Measurements from ENCODE around the gene LACTB.

LACTB gene

GRCh38 chr15:63134245-63134985 lies 12.8 kb downstream of the LACTB start:
- DNase-seq, result no peak

- no peak for DNase-seq
Measured at GRCh38 chr15:63135281-63135680, 13.6 kb downstream of the LACTB start.

DNA sequence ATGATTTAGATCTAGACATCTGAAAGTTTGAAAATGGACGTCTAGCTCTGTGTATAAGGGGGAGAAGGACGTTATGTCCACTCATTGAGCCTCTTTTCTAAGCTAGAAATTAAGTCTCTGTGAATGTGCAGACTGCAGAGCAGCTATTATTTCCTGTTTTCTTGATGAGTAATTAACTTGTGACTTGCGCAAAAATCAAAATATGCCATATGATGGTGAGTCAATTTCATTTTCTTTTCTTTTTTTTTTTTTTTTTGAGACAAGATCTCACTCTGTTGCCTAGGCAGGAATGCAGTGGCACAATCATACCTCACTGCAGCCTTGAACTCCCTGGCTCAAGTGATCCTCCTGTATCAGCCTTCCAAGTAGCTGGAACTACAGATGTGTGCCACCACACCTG lies 14.1 kb downstream of the LACTB start:
- no peak for DNase-seq

GRCh38 chr15:63136742-63137141 lies 15.1 kb downstream of the LACTB start:
- DNase-seq, result no peak

DNA sequence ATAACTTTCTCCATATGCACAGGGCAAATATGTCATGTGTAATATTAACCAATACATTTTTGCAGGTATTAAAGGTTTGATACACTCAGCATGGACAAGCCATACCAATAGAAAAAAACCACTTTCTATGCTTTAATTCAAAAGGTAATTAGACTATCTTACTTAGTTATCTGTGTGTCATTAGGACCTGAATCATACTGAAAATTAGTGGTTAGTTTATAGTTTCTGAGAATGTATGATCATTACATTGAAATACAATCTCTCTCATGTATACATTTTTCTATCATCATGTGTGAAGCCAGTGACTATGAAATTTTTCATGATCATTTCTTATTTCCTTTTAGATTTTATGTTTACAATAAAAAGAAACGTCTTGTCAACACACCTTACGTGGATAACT lies 19.3 kb downstream of the LACTB start:
- DNase-seq, result no peak

GRCh38 chr15:63145426-63145825 lies 23.8 kb downstream of the LACTB start:
- DNase-seq, result no peak

- no peak for DNase-seq
Measured at GRCh38 chr15:63146684-63147083, 25.0 kb downstream of the LACTB start.

DNA sequence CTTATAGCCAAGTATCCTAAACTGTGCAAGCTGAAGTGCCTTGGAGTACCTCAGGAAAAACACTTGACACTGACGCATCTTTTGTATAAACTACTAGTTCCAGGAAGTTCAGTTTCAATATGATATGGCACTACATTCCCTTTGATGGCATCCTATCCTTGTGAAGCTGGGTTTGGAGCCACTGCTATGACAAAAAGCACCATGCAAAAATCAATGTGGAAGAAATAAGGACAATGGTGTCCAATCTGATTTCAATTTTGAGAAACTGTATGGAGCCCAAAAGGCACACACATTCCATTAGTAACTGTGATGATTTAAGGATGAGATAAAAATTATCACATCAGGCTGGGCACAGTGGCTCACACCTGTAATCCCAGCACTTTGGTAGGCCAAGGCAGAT lies 30.0 kb downstream of the LACTB start:
- no peak for DNase-seq

- DNase-seq, result no peak
Measured at GRCh38 chr15:63155486-63155885, 33.8 kb downstream of the LACTB start.

DNA sequence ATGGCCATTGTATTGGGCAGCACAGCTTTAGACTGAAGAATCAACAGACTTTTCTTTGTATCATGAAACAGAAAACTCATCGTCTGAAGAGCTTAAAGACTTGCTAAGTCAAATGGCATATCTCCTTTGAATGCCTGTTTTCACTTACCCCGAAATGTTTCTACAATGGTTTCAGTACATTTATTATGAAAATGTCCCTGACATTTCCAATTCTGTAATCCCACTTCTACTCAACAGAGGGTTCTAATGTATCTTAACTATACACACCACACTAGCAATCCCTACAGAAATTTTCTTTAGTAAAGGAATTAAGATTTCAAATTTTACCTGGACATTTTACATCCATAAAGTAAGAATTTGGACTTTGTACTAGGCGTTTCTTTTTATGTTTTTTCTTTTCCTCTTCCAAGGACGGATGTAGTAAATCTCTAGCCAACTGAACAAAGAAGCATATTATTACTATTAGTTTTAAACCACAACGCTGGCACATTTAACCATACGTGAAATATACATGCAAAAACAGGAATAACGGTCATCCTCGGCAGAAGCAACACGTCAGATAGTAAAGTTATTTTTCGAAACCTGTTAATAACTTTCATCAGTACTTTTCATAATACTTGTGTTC lies 34.5 kb downstream of the LACTB start:
- no peak for DNase-seq

GRCh38 chr15:63156755-63157117 lies 35.1 kb downstream of the LACTB start:
- no peak for DNase-seq

DNA sequence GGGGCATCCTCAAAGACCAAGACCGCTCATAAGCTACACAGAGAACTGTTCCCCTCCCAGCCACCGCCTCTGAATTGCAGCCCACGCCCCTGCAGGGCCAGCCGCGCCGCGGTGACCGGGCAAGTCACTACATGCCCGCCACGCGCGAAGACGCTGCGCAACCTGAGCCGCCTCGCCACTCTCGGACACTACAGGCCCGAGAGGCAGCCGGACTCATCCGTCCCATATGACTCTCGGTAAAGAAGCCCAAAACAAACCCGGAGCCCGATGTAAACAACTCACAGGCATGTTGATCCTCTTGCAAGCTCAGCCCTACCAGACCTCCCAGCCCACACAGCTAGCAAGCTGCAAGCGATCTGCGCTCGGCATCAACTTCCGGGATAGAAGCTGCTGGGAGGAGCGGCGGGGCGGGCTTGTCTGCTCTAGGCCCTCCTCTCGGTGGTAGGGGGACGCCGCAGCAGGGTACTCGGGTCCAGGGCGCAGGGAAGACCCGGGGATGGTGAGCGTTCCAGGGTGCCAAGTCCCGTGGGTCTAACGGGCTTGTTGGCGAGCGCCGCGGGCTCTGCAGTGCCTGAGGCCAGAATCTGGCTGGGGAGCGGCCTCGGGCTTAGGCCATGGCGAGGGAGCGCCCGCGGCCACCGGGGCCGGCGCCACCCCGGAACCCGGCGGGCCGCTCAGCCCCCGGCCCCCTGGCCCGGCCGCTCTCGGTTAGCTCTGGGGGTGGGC lies 35.6 kb downstream of the LACTB start, which contains the start of gene RPS27L:
TSS of gene RPS27L (minus strand) at position 360 of the 726 bp plus-strand sequence. CDS start at position 288, 72 bp downstream.
- peak; percentile 49 for DNase-seq

GRCh38 chr15:63157891-63158431 lies 36.3 kb downstream of the LACTB start:
- DNase-seq, result no peak

- no peak for DNase-seq
Measured at GRCh38 chr15:63160638-63161037, 39.0 kb downstream of the LACTB start.

- DNase-seq, result no peak
Measured at GRCh38 chr15:63163217-63163616, 41.6 kb downstream of the LACTB start.

DNA sequence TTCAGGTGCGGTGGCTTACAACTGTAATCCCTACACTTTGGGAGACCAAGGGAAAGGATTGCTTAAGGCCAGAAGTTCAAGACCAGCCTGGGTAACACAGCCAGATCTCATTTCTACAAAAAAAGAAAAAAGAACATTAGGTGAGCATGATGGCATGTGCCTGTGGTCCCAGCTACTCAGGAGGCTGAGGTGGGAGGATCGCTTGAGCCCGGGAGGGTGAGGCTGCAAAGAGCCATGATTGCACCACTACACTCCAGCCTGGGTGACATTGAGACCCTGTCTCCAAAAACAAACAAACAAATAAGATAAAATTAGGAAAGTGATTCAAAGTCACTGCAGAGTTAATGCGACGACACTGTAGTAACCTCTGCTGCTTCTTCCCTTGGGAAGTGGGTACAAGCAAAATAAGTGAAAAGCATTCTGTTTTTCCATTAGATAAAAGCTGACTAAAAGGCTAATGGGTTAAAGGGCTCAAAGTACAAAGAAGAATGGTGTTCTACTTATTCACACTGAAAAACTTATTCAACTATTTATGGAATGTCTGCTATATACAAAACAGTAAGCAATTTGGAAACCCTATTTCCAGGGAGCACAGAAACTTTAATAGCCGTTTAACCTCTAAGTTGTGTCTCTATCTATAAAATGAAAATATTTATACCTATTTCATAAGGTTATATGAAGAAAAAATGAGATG lies 43.7 kb downstream of the LACTB start:
- no peak for DNase-seq

- DNase-seq, result no peak
Measured at GRCh38 chr15:63166219-63166618, 44.6 kb downstream of the LACTB start.

DNA sequence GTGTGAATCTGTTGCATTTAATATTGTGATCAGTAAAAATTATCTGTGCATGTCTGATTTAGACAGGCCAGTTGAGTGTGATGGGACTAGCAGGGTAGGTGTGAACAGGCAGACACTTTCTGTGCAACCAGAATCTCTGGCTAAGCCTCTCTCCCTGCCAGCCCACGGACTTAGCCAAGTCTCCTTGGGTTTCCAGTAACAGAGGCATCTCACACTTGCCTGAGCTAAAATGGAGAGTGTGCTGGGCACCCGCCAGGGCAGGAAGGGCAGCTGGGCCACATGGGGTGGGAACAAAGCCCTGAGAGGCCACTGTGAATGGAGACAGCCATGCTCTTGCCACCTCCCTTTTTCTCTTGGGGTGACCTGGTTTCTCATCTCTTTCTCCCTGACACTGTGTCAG lies 48.1 kb downstream of the LACTB start:
- DNase-seq, result no peak

DNA sequence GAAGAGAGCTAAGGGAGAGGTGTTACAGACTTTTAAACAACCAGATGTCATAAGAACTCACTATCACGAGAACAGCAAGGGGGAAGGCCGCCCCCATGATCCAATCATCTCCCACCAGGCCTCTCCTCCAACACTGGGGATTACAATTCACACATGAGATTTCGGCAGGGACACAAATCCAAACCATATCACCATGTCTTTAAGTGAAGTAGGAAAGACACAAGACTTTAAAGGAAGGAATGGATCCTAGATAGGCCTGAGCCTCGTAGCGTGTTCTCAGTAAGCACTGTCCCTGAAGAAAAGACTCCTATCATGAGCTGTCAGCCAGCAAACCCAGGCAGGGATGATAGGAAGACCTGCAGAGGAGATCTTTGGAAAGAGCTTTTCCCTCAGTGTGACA lies 50.7 kb downstream of the LACTB start:
- no peak for DNase-seq

- no peak for DNase-seq
Measured at GRCh38 chr15:63172851-63173451, 51.3 kb downstream of the LACTB start.

DNA sequence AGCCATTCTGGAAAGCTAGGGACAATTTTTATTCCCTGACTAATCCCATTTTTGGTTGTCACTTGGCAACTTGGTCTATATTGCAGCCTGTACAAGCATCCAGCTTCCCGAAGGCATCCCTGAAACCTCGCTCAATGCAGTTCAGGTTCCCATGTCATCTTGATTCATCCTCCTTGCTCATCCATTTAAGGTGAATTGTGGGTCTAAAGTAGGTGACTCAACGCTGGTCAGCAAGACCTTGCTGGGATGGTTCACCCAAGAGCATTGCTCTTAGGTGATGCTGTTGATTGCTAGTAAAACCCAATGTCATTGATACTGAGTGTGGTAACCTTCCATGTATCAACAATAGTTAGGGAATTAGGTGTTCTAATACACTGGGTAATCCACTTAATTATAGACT lies 54.6 kb downstream of the LACTB start:
- no peak for DNase-seq

DNA sequence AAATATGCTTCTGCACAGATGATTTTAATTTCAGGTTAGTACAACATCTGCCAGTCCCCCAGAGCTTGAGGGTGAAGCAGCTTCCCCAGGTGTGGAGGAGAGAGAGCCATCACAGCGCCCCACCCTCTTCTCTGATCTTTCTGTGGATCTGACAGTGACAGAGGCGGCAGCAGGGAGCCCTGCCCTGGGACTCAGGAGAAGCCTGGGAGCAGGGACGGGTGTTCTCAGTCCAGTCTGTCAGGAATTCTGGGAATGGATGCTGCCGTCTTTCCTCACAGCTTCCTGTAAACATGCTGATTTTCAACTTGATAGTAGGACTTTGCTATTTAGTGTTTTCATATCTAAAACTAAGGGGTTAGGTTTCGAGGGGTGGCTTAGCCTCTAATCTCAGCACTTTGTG lies 56.4 kb downstream of the LACTB start:
- DNase-seq, result no peak

DNA sequence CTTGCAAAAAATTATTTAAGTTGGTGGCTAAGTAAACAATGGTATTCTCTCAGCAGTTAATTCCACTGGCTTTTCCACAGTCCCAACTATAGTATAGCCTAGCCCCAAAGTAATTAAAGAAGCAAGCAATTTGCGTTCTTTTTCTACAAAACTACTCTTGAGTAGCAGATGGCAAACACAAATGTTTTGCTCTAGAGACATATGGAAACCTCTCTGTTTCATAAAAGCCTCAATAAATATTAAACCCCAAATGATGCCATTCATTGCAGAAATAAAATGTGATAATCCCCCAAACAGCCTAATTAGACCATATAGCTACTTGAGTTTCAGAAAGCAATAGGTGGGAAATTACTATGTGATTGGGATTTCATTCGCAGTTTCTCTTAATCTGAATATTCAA lies 59.1 kb downstream of the LACTB start:
- no peak for DNase-seq

All from DMS79 treated with DMSO at 0.1 percent for 48 hours (cell line).